ENCODE data around the gene TMEM106C.
"Not testable (repeated sequence)": the region's sequence is repeated elsewhere in the genome, so short reads cannot be mapped to it uniquely, and the experiment has no call there.

Gene TMEM106C

GRCh38 chr12:47955059-47955458 is 8.3 kb upstream of the TMEM106C start:
- intact Hi-C loops (cut with DNase I; ENCODE audit: low total_unique reads) = no loop called here
- Histone ChIP-seq H3K4me3 (no peak overlapping the region), H3K9me3 (no peaks in the 10 kb centered on the region), H3K36me3 (no peaks in the 10 kb centered on the region), H3K27ac (no peak overlapping the region), H3K27me3 (peaks cover 0 to 4% of the 10 kb centered on the region in 2 donors), H3K4me1 (no peaks in the 10 kb centered on the region)
- TF ChIP-seq CTCF (IDR thresholded peaks at IDR 0.05) = no peak
- DNase-seq = no peak

- H3K4me3 ChIP-seq; DNase-seq; H3K27ac ChIP-seq; H3K4me1 ChIP-seq; H3K36me3 ChIP-seq; H3K27me3 ChIP-seq; intact Hi-C loops (cut with DNase I; ENCODE audit: low total_unique reads); H3K9me3 ChIP-seq: not testable (repeated sequence)
Observed at GRCh38 chr12:47957671-47958070, 5.7 kb upstream of the TMEM106C start.

GRCh38 chr12:47962198-47962597 is 1.2 kb upstream of the TMEM106C start:
- no peak overlapping the region for H3K4me3 ChIP-seq
- peaks cover 0 to 14% (median 0%) of the 10 kb centered on the region in 3 donors for H3K36me3 ChIP-seq
- DNase-seq = no peak
- no peak overlapping the region for H3K27ac ChIP-seq
- no peaks in the 10 kb centered on the region for H3K9me3 ChIP-seq
- H3K27me3 ChIP-seq = peaks cover 0 to 4% of the 10 kb centered on the region in 2 donors
- H3K4me1 ChIP-seq = peaks cover 0 to 26% (median 19%) of the 10 kb centered on the region in 4 donors
- no peak for TF ChIP-seq CTCF (IDR thresholded peaks at IDR 0.05)
- intact Hi-C loops (cut with DNase I; ENCODE audit: low total_unique reads) = no loop called here

- Histone ChIP-seq H3K9me3 (no peaks in the 10 kb centered on the region), H3K36me3 (peaks cover 0 to 33% (median 0%) of the 10 kb centered on the region in 3 donors), H3K27me3 (no peaks in the 10 kb centered on the region), H3K4me1 (peaks cover 0 to 33% (median 19%) of the 10 kb centered on the region in 4 donors), H3K4me3 (peak overlapping the region; percentile 84 to 94), H3K27ac (peak overlapping the region; percentile 72 to 76)
- no peak for TF ChIP-seq CTCF (IDR thresholded peaks at IDR 0.05)
- intact Hi-C loops (cut with DNase I; ENCODE audit: low total_unique reads) = no loop called here
- DNase-seq = peak in 1 of 2 donors; percentile 73
Observed at GRCh38 chr12:47964106-47964728, 821 bp downstream of the TMEM106C start.

GRCh38 chr12:47965581-47965980 is 2.2 kb downstream of the TMEM106C start:
- intact Hi-C loops (cut with DNase I; ENCODE audit: low total_unique reads) = no loop called here
- H3K36me3 ChIP-seq = peaks cover 0 to 33% (median 0%) of the 10 kb centered on the region in 3 donors
- no peak for DNase-seq
- H3K27ac ChIP-seq = no peak overlapping the region
- H3K4me1 ChIP-seq = peaks cover 0 to 33% (median 19%) of the 10 kb centered on the region in 4 donors
- no peaks in the 10 kb centered on the region for H3K27me3 ChIP-seq
- no peak overlapping the region for H3K4me3 ChIP-seq
- H3K9me3 ChIP-seq = no peaks in the 10 kb centered on the region
- TF ChIP-seq CTCF (IDR thresholded peaks at IDR 0.05) = no peak

GRCh38 chr12:47967461-47968321 is 4.3 kb downstream of the TMEM106C start:
- Histone ChIP-seq H3K27ac (peak overlapping the region in 1 of 2 donors; percentile 12), H3K9me3 (no peaks in the 10 kb centered on the region), H3K27me3 (no peaks in the 10 kb centered on the region), H3K4me3 (no peak overlapping the region), H3K4me1 (peaks cover 0 to 33% (median 16%) of the 10 kb centered on the region in 4 donors), H3K36me3 (peaks cover 0 to 37% (median 0%) of the 10 kb centered on the region in 3 donors)
- intact Hi-C loops (cut with DNase I; ENCODE audit: low total_unique reads) = no loop called here
- peak in 1 of 2 donors; percentile 35 for DNase-seq
- no peak for TF ChIP-seq CTCF (IDR thresholded peaks at IDR 0.05)
